AG10803 (cell line): Measurements from ENCODE around the gene PDIA4.

ENCODE experiments used
- DNase-seq: peaks from one replicate; pipeline ENCODE4 v3.0.0; 2010; ENCODE audit warnings: low read depth
- H3K4me3 ChIP-seq: 2 replicates; pipeline ENCODE4 v1.5.1; 2011; ENCODE audit warnings: mild to moderate bottlenecking, low read length, control low read depth
- TF ChIP-seq, protein P1 (sequence below): conservative IDR thresholded peaks from 2 replicates; pipeline ENCODE4 v1.5.1; 2011; ENCODE audit warnings: mild to moderate bottlenecking, low read length, control low read depth, inconsistent platforms

PDIA4 gene

GRCh38 chr7:149007611-149008010 is 20.7 kb downstream of the PDIA4 start:
- no peak for DNase-seq
- TF ChIP-seq, protein P1, sequence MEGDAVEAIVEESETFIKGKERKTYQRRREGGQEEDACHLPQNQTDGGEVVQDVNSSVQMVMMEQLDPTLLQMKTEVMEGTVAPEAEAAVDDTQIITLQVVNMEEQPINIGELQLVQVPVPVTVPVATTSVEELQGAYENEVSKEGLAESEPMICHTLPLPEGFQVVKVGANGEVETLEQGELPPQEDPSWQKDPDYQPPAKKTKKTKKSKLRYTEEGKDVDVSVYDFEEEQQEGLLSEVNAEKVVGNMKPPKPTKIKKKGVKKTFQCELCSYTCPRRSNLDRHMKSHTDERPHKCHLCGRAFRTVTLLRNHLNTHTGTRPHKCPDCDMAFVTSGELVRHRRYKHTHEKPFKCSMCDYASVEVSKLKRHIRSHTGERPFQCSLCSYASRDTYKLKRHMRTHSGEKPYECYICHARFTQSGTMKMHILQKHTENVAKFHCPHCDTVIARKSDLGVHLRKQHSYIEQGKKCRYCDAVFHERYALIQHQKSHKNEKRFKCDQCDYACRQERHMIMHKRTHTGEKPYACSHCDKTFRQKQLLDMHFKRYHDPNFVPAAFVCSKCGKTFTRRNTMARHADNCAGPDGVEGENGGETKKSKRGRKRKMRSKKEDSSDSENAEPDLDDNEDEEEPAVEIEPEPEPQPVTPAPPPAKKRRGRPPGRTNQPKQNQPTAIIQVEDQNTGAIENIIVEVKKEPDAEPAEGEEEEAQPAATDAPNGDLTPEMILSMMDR, result peak; percentile 25

DNA sequence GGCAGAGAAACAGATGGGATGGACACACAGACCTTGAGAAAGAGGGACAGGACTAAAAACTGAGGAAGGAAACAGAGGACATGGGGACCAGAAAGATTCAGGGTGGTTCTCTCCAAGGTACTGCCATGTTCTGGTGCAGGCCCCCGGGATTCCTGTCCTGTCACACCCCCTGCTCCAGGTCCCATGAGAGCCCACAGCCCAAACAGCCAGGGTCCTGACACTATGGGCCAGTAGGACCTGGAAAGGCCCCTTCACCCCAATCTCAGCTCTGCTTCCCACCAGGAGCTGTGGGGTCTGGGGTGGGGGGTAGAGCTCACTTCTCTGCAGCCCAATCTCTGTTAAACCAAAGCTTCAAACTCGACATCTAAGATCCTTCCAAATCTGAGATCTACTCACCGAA is 21.2 kb downstream of the PDIA4 start:
- TF ChIP-seq, protein P1, result no peak
- H3K4me3 ChIP-seq, result no peak overlapping the region
- DNase-seq, result no peak

More at GRCh38 chr7:149007611-149008010, 20.7 kb downstream of the PDIA4 start:
- no peak overlapping the region for H3K4me3 ChIP-seq

- DNase-seq, result no peak
Observed at GRCh38 chr7:149006345-149006725, 22.0 kb downstream of the PDIA4 start.

GRCh38 chr7:149005427-149006344 is 22.6 kb downstream of the PDIA4 start:
- TF ChIP-seq, protein P1, result peak; percentile 74
- H3K4me3 ChIP-seq, result no peak overlapping the region
- DNase-seq, result peak; percentile 65

More at GRCh38 chr7:149006345-149006725, 22.0 kb downstream of the PDIA4 start:
- no peak overlapping the region for H3K4me3 ChIP-seq
- TF ChIP-seq, protein P1, result no peak

DNA sequence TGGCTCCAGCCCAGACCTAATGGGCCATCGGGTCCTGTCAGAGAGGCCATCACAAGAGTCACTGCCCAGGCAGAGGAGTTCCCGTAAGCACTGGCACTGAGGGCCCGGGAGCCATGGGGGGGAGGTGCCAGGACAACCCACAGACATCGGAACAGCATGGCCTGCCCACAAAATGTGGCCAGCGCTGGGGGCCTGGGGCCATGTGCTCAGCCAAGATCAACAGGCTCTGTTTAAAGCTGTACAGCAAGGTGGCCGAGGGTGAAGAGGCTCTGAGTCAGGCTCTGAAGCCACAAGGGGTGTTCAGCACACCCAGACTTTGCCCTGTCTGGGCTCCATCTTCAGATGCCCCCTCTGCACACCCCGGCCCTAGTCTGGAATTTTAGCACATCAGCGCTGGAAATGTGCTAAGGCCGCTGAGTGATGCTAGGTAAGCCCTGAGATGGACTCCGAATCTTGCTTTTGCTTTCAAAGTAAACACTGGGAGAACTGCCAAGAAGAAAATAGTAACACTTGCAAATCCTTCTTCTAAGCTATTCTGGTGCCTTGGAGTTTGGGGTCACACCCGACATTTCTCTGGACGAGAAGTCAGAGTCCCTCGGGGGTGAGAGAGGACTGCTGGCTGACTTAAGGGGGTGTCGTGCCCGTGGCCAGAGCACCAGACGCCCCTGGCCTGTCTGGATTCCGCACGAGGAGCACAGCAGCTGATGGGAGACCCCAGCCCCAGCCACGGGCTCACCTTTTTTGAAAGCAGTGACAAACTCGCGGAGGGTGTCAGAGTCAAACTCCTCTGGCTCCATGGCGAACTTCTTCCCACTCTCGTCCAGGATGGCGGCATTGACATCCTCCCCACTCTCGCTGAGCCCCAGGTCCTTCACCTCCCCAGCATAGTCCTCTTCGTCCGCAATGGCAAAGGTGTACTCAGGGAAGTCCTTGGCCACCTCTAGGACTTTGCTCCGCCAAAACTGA is 23.6 kb downstream of the PDIA4 start:
- no peak overlapping the region for H3K4me3 ChIP-seq
- DNase-seq, result no peak
- TF ChIP-seq, protein P1, result no peak; the same call in 1 of the 2 replicates

DNA sequence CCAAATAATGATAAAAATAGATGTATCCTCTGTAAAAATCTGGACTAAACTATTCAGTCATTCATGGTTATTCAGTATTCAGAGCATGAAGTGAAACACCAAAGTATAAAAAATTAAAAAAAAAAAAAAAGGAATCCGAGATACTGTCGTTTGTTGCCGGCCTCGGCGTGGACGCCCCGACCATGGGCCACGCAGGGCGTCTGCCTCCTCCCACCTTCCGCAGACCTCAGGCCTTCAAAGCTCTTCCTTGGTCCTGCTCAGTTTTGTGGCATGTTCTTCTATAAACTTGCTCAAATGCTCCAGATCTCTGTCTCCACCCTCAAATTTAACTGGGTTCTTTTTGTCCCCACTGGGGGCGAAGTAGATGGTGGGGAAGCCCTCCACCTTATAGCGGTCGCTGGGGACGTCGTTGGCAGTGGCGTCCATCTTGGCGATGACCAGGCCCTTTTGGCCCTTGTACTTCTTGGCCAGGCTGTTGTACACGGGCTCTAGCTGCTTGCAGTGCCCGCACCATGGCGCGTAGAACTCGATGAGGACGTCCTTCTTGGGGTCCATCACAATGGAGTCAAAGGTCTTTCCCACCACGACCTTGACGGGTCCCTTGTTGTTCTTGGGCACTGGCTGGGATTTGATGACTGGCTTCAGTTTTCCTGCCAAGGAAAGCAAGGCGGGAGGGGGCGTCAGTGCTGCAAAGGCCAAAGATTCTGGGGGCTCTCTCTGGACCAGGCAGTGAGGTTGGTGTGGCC is 24.6 kb downstream of the PDIA4 start:
- DNase-seq, result no peak
- H3K4me3 ChIP-seq, result no peak overlapping the region
- TF ChIP-seq, protein P1, result no peak
